ENCODE data around the gene ETV4.

GRCh38 chr17:43548689-43549379 lies 2.7 kb upstream of the ETV4 start:
- TF ChIP-seq POLR2A (IDR thresholded peaks at IDR 0.05; ENCODE audit: low read length) = no peak
- TF ChIP-seq, protein P1, sequence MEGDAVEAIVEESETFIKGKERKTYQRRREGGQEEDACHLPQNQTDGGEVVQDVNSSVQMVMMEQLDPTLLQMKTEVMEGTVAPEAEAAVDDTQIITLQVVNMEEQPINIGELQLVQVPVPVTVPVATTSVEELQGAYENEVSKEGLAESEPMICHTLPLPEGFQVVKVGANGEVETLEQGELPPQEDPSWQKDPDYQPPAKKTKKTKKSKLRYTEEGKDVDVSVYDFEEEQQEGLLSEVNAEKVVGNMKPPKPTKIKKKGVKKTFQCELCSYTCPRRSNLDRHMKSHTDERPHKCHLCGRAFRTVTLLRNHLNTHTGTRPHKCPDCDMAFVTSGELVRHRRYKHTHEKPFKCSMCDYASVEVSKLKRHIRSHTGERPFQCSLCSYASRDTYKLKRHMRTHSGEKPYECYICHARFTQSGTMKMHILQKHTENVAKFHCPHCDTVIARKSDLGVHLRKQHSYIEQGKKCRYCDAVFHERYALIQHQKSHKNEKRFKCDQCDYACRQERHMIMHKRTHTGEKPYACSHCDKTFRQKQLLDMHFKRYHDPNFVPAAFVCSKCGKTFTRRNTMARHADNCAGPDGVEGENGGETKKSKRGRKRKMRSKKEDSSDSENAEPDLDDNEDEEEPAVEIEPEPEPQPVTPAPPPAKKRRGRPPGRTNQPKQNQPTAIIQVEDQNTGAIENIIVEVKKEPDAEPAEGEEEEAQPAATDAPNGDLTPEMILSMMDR (IDR thresholded peaks at IDR 0.05) = no peak
- no peak for TF ChIP-seq MAFK (IDR thresholded peaks at IDR 0.05; ENCODE audit: partially characterized antibody)
- TF ChIP-seq CHD4 (IDR thresholded peaks at IDR 0.05; ENCODE audit: borderline replicate concordance) = no peak
- no peak for TF ChIP-seq RAD21 (conservative IDR thresholded peaks at IDR 0.05 in 1 of 2, IDR thresholded peaks at IDR 0.05 in 1 of 2)
- no peak for TF ChIP-seq TP53 (CRISPR knock-in tag; IDR thresholded peaks at IDR 0.05)
- TF ChIP-seq NR3C1 (IDR thresholded peaks at IDR 0.05) = no peak
